CD4-positive, alpha-beta memory T cell (primary cell): ENCODE results near the gene AP2A2. TPM values are rescaled to one million over a fixed set of nuclear protein-coding genes. Genes with fewer than 3 reads are reported as not detected.
A peak's percentile ranks its signal among the peaks of the same experiment; 100 is the strongest.

Experiments
- CTCF ChIA-PET: fragments of 350-600 bp; sonication (Branson Sonifier 250); formaldehyde crosslinking; loops from one replicate; lab custom pipeline; 2021; ENCODE audit warnings: inconsistent platforms; ENCODE audit not compliant: partially characterized antibody; lab: Charles Lee
- POLR2A ChIA-PET: fragments of 350-600 bp; sonication (Branson Sonifier 250); formaldehyde crosslinking; loops from one replicate; lab custom pipeline; 2021; ENCODE audit not compliant: partially characterized antibody; lab: Charles Lee
- DNase-seq, 5 donors: peaks; one replicate each; pipeline versions ENCODE4 v3.0.0 to v3.0.0-alpha.2; 2020 to 2022; ENCODE audit warnings: mixed read lengths in 1 of 5
- H3K27ac ChIP-seq: one replicate; pipeline ENCODE4 v1.7.0; 2013; ENCODE audit warnings: low read depth, low read length
- H3K27me3 ChIP-seq: 2 replicates; pipeline ENCODE4 v1.7.0; 2013; ENCODE audit warnings: mild to moderate bottlenecking, low read length, moderate library complexity; ENCODE audit not compliant: insufficient read depth
- H3K36me3 ChIP-seq: 2 replicates; pipeline ENCODE4 v1.7.0; 2013; ENCODE audit warnings: mild to moderate bottlenecking, low read length, moderate library complexity; ENCODE audit not compliant: insufficient read depth
- H3K4me1 ChIP-seq: 2 replicates; pipeline ENCODE4 v1.7.0; 2013; ENCODE audit warnings: mild to moderate bottlenecking, low read length, moderate library complexity; ENCODE audit not compliant: insufficient read depth
- H3K4me3 ChIP-seq, 2 donors: one replicate each; pipeline ENCODE4 v1.7.0; 2013; ENCODE audit warnings: low read length in 2 of 2, mild to moderate bottlenecking in 1 of 2
- H3K9me3 ChIP-seq, 2 donors: one replicate each; pipeline ENCODE4 v1.7.0; 2013; ENCODE audit warnings: low read length in 2 of 2, control low read depth in 1 of 2; ENCODE audit not compliant: control insufficient read depth in 1 of 2
- H3K27ac Mint-ChIP-seq, 7 donors: one replicate each; pipeline ENCODE4 v1.8.0; 2020 to 2021; ENCODE audit warnings: mixed read lengths in 7 of 7, mild to moderate bottlenecking in 6 of 7, inconsistent platforms in 3 of 7, moderate library complexity in 3 of 7
- H3K27me3 Mint-ChIP-seq, 2 donors: one replicate each; pipeline ENCODE4 v1.8.0; 2020 to 2021; ENCODE audit warnings: mixed read lengths in 2 of 2
- H3K36me3 Mint-ChIP-seq, 2 donors: one replicate each; pipeline ENCODE4 v1.8.0; 2020 to 2021; ENCODE audit warnings: mixed read lengths in 2 of 2, inconsistent platforms in 1 of 2, mild to moderate bottlenecking in 1 of 2
- H3K4me1 Mint-ChIP-seq, 4 donors: one replicate each; pipeline ENCODE4 v1.8.0; 2020 to 2021; ENCODE audit warnings: mixed read lengths in 4 of 4, mild to moderate bottlenecking in 1 of 4
- H3K4me3 Mint-ChIP-seq, 8 donors: one replicate each; pipeline ENCODE4 v1.8.0; 2020 to 2021; ENCODE audit warnings: mixed read lengths in 8 of 8, mild to moderate bottlenecking in 7 of 8, moderate library complexity in 6 of 8, inconsistent platforms in 3 of 8
- H3K9me3 Mint-ChIP-seq, 8 donors: one replicate each; pipeline ENCODE4 v1.8.0; 2020 to 2021; ENCODE audit warnings: mixed read lengths in 8 of 8, mild to moderate bottlenecking in 5 of 8, inconsistent platforms in 3 of 8, moderate library complexity in 1 of 8
- intact Hi-C: fragments of 100-400 bp; cut with micrococcal nuclease; formaldehyde crosslinking; loops from one replicate; pipeline ENCODE4 v1.15.1; 2023
- polyA plus RNA-seq, 2 donors: library from polyadenylated mRNA; unstranded; fragments of 300-500 nt; fragmentation: Illumina TruSeq; gene quantifications; one replicate each; pipeline ENCODE4 v1.2.3, GENCODE V29; 2021
- total RNA-seq, 2 experiments: library from RNA; stranded (reverse); gene quantifications; one replicate each; pipeline ENCODE4 v1.2.3, GENCODE V29; 2021

The AP2A2 gene
- total and polyA plus RNA-seq, 4 experiments from 2014 or later, result 5.1 to 87.4 (median 47.9) TPM

DNA sequence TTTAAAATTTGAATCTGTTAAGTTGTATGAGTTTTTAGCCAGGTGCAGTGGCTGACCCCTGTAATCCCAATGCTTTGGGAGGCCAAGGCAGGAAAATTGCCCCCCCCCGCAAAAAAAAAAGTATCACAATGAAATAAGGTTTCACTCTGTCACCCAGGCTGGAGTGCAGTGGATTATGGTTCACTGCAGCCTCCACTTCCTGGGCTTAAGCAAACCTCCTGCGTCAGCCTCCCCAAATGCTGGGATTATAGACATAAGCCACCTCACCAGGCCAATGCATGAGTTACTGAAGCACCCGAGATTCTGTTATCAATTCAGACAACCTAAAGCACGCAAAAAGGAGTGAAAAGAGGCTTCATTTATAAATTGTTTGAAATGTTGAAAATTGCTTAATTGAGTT lies 12.6 kb upstream of the AP2A2 start:
- CTCF ChIA-PET, result no interaction called here
- Histone ChIP-seq H3K9me3 (no peaks in the 10 kb centered on the region), H3K27me3 (no peaks in the 10 kb centered on the region), H3K4me1 (peaks cover 21% of the 10 kb centered on the region), H3K4me3 (no peak overlapping the region), H3K27ac (no peak overlapping the region), H3K36me3 (no peaks in the 10 kb centered on the region)
- Mint-ChIP-seq H3K4me1 (peaks cover 7 to 24% (median 11%) of the 10 kb centered on the region in 4 donors), H3K27me3 (no peaks in the 10 kb centered on the region), H3K4me3 (peak overlapping the region in 2 of 8 donors; percentile 54 to 58), H3K27ac (peak overlapping the region in 2 of 7 donors; percentile 12 to 23), H3K9me3 (peaks cover 0 to 1% (median 0%) of the 10 kb centered on the region in 8 donors), H3K36me3 (peaks cover 0 to 5% of the 10 kb centered on the region in 2 donors)
- POLR2A ChIA-PET, result no interaction called here
- intact Hi-C loops, result no loop called here
- DNase-seq, result no peak

DNA sequence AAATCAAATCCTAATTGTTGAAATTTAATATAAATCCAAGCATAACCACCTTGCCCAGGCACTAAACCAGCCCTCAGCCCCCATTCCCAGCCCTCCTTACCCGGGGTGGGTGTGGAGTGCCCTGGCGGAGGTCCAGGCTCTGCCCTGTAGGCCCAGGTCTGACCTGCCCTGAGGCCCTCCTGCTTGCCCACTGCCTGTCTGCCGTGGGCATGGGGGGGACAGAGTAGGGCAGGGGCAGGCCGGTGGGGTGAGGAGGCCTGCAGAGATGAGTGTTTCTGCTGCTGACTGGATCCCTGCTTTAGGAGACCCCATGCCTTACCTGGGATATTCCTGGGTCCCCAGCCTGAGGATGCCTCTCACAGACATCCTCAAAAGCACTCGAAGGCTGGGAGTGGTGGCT lies 11.5 kb upstream of the AP2A2 start:
- Mint-ChIP-seq H3K4me3 (no peak overlapping the region), H3K36me3 (peaks cover 0 to 4% of the 10 kb centered on the region in 2 donors), H3K4me1 (peaks cover 7 to 17% (median 8%) of the 10 kb centered on the region in 4 donors), H3K9me3 (peaks cover 0 to 1% (median 0%) of the 10 kb centered on the region in 8 donors), H3K27me3 (no peaks in the 10 kb centered on the region), H3K27ac (no peak overlapping the region)
- no peaks in the 10 kb centered on the region for H3K9me3 ChIP-seq
- H3K4me3 ChIP-seq, result no peak overlapping the region
- DNase-seq, result peak in 1 of 5 donors; percentile 13
- POLR2A ChIA-PET, result no interaction called here
- no peak overlapping the region for H3K27ac ChIP-seq
- H3K36me3 ChIP-seq, result no peaks in the 10 kb centered on the region
- H3K4me1 ChIP-seq, result peaks cover 16% of the 10 kb centered on the region
- H3K27me3 ChIP-seq, result no peaks in the 10 kb centered on the region
- intact Hi-C loops, result no loop called here
- CTCF ChIA-PET, result no interaction called here

DNA sequence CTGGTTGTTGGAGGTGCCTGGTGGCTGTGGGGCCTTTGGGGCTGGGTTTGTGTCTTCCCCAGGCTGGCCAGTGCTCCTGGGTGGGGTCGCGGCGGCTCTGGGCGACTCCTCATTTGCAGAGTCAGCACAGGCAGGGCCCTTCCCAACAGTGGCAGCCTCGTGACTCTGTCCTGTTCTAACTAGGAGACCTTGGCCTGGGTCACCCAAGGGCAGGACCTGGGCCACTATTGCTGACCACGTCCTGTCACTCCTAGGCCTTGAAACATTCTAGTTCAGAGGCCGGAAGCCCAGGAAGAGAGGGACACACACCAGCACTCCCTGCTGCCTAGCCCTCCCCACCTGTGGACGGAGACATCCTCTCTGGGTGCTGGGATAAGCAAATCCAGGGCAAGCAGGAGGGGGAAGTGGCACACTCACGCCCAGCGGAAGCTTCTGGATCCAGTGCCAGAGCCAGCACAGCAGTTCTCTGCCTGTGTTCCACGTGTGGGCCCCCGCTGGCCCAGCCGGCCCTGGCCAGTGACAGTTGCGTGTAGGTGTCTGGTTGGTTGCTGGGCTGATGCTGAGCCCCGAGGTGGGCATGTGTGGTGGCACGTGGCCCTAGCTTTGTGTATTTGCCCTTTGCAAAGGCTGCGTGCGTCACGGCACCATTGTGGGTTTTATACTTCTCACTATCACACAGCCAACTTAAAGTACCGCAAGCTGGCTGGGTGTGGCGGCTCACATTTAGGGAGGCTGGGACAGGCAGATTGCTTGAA lies 10.7 kb upstream of the AP2A2 start:
- ChIA-PET POLR2A (no interaction called here), CTCF (interaction anchor here (0.7 kb wide), 1 partner anchor 15 kb away, joined by 3 read pairs; no protein-coding TSS in a partner anchor)
- Mint-ChIP-seq H3K27me3 (no peaks in the 10 kb centered on the region), H3K36me3 (peaks cover 0 to 4% of the 10 kb centered on the region in 2 donors), H3K9me3 (peaks cover 0 to 1% (median 0%) of the 10 kb centered on the region in 8 donors), H3K4me3 (no peak overlapping the region), H3K27ac (no peak overlapping the region), H3K4me1 (peaks cover 5 to 9% (median 8%) of the 10 kb centered on the region in 4 donors)
- Histone ChIP-seq H3K4me3 (no peak overlapping the region), H3K36me3 (no peaks in the 10 kb centered on the region), H3K27ac (no peak overlapping the region), H3K9me3 (no peaks in the 10 kb centered on the region), H3K4me1 (peaks cover 8% of the 10 kb centered on the region), H3K27me3 (no peaks in the 10 kb centered on the region)
- peak in 1 of 5 donors; percentile 32 for DNase-seq
- intact Hi-C loops, result no loop called here

DNA sequence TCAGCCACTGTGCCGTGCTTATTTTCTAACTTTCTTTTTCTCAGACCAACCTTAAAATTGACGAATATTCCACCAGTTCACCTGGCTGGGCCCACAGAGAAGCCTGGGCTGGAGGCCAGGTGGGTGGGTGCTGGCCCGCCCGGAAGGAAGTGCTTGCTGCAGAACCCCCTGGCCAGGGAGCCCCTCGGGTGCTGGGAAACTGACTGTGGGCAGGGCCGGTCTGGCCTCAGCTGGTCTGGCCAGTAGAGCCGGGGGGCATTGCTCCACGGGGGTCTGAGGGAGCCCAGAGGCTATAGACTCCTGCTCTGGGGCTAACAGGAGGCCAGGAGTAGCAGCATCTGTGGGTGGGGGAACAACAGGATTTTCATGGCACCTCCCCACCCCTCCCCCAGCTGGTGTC lies 8.2 kb upstream of the AP2A2 start:
- intact Hi-C loops, result no loop called here
- POLR2A ChIA-PET, result no interaction called here
- no peaks in the 10 kb centered on the region for H3K36me3 ChIP-seq
- Mint-ChIP-seq H3K27ac (peak overlapping the region in 1 of 7 donors; percentile 51), H3K27me3 (no peaks in the 10 kb centered on the region), H3K4me1 (peaks cover 0 to 4% (median 0%) of the 10 kb centered on the region in 4 donors), H3K4me3 (peak overlapping the region in 1 of 8 donors; percentile 20), H3K9me3 (no peaks in the 10 kb centered on the region), H3K36me3 (no peaks in the 10 kb centered on the region)
- no peaks in the 10 kb centered on the region for H3K9me3 ChIP-seq
- no peak for DNase-seq
- H3K4me1 ChIP-seq, result no peaks in the 10 kb centered on the region
- no peak overlapping the region for H3K27ac ChIP-seq
- H3K27me3 ChIP-seq, result no peaks in the 10 kb centered on the region
- H3K4me3 ChIP-seq, result no peak overlapping the region
- CTCF ChIA-PET, result no interaction called here

DNA sequence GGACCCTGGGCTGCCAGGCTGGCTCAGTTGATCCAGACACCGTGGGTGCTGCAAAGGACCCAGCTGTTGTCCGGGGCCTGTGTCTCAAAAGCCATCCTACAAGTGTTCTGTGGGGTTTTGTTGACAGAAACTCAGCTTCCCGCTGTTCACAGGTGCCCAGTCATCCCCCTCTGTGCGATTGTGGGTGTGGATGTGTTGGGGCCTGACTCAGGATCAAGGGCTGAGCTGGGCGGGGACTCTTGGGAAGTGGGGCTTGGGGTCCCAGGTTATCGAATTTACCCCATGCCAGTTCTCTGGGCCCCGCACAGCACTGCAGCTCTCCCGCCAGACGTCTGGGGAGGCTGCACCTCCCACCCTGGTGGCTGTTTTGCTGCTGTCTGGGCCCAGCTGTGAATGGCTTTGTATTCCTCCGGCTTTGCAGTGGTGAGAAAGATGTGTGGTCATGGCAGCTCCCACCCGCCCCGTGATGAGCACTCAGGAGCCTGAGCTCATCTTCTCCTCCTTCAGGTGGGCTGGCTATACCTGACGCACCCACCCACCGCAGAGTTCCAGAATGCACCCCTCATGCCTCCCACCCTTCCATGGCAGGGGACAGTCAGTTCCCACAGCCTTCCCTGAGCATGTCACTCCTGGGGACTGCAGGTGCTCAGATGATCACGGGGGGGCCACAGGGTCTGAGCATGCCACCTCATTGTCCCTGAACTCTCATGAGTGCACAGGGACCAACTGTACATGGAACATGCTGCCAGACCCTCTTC lies 3.6 kb upstream of the AP2A2 start:
- Mint-ChIP-seq H3K27me3 (no peaks in the 10 kb centered on the region), H3K27ac (peak overlapping the region in 1 of 7 donors; percentile 86), H3K4me3 (peak overlapping the region in 1 of 8 donors; percentile 17), H3K36me3 (no peaks in the 10 kb centered on the region), H3K9me3 (no peaks in the 10 kb centered on the region), H3K4me1 (peaks cover 5 to 11% (median 9%) of the 10 kb centered on the region in 4 donors)
- H3K27me3 ChIP-seq, result no peaks in the 10 kb centered on the region
- no peaks in the 10 kb centered on the region for H3K36me3 ChIP-seq
- H3K9me3 ChIP-seq, result no peaks in the 10 kb centered on the region
- CTCF ChIA-PET, result interaction anchor here (0.7 to 0.9 kb wide), 3 partner anchors 11 to 57 kb away, joined by 3 read pairs; partner anchors contain the start of gene CHID1
- no peak overlapping the region for H3K27ac ChIP-seq
- H3K4me1 ChIP-seq, result peaks cover 9% of the 10 kb centered on the region
- DNase-seq, result no peak
- intact Hi-C loops, result no loop called here
- H3K4me3 ChIP-seq, result no peak overlapping the region
- POLR2A ChIA-PET, result no interaction called here

DNA sequence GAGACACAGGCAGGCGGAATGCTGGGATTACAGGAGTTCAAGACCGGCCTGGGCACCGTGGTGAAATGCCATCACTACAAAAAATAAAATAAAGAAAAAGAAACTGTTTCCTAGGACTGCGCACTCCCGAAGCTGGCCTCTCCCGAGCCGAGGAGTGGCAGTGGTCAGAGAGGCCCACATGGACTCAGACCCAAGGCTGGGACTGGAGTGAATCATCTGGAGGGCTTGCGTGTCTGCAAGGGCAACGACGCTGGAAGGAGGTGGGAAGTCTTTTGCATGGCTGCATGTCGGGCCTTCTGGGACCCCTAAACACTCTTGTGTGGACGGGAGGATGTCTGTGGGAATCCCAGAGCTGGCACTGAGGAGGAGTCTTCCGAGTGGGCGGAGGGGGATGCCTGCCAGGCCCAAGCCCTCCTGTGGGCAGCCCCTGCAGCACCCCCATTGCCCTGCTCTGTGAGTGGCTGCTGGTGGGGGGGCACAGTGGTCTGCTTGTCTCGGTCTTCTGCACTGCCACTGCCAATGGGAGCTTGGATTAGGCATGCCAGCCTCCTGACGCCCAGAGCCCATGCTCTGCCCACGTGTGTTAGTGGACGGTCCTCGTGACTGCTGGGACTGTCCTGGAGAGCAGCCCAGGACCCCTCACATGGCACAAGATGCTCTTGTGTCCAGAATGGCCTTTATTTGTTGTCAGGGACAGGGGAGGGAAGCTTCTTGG lies 1.8 kb upstream of the AP2A2 start:
- H3K27me3 Mint-ChIP-seq, result no peaks in the 10 kb centered on the region
- DNase-seq, result no peak
- no peak overlapping the region for H3K27ac ChIP-seq
- intact Hi-C loops, result no loop called here
- H3K27ac Mint-ChIP-seq, result peak overlapping the region in 2 of 7 donors; percentile 42 to 86
- H3K36me3 Mint-ChIP-seq, result peaks cover 0 to 8% of the 10 kb centered on the region in 2 donors
- no peak overlapping the region for H3K4me3 ChIP-seq
- H3K4me3 Mint-ChIP-seq, result peak overlapping the region in 5 of 8 donors; percentile 8 to 59 (median 40)
- no peaks in the 10 kb centered on the region for H3K36me3 ChIP-seq
- no peaks in the 10 kb centered on the region for H3K9me3 Mint-ChIP-seq
- no peaks in the 10 kb centered on the region for H3K9me3 ChIP-seq
- peaks cover 19 to 27% (median 25%) of the 10 kb centered on the region in 4 donors for H3K4me1 Mint-ChIP-seq
- H3K27me3 ChIP-seq, result no peaks in the 10 kb centered on the region
- POLR2A ChIA-PET, result interaction anchor here (2.6 kb wide), 1 partner anchor 14 kb away, joined by 18 read pairs; the partner anchor contains the start of gene CHID1
- H3K4me1 ChIP-seq, result peaks cover 26% of the 10 kb centered on the region
- CTCF ChIA-PET, result interaction anchor here (1.4 to 2.2 kb wide), 2 partner anchors 10 to 12 kb away, joined by 4 to 7 read pairs; no protein-coding TSS in a partner anchor
